H9 (cell line): Measurements from ENCODE around the gene BIRC6. TPM values are rescaled to one million over a fixed set of nuclear protein-coding genes. Genes with fewer than 3 reads are reported as not detected.

Experiments
- DNase-seq: peaks from one replicate; pipeline ENCODE4 v3.0.0-alpha.2; 2017
- H2AFZ ChIP-seq: one replicate; pipeline ENCODE4 v1.6.1; 2013; ENCODE audit warnings: mild to moderate bottlenecking, low read length, control low read depth, moderate library complexity
- H2AK5ac ChIP-seq: 2 replicates; pipeline ENCODE4 v1.6.1; 2013; ENCODE audit warnings: low read length, control low read depth, mixed read lengths; ENCODE audit not compliant: insufficient read length
- H2BK120ac ChIP-seq: one replicate; pipeline ENCODE4 v1.6.1; 2013; ENCODE audit warnings: low read depth, mild to moderate bottlenecking, low read length, control low read depth, inconsistent platforms; ENCODE audit not compliant: poor library complexity, severe bottlenecking
- H2BK12ac ChIP-seq: 2 replicates; pipeline ENCODE4 v1.6.1; 2013; ENCODE audit warnings: low read length, control low read depth, mixed read lengths, low read depth; ENCODE audit not compliant: insufficient read length
- H2BK15ac ChIP-seq: 2 replicates; pipeline ENCODE4 v1.6.1; 2013; ENCODE audit warnings: low read depth, low read length, control low read depth
- H2BK20ac ChIP-seq: one replicate; pipeline ENCODE4 v1.6.1; 2013; ENCODE audit warnings: low read depth, mild to moderate bottlenecking, low read length, control low read depth, inconsistent platforms; ENCODE audit not compliant: poor library complexity, severe bottlenecking
- H2BK5ac ChIP-seq: 2 replicates; pipeline ENCODE4 v1.6.1; 2013; ENCODE audit warnings: low read length, control low read depth, mixed read lengths; ENCODE audit not compliant: insufficient read length
- H3K14ac ChIP-seq: 2 replicates; pipeline ENCODE4 v1.6.1; 2013; ENCODE audit warnings: low read length, control low read depth; ENCODE audit not compliant: insufficient read depth
- H3K18ac ChIP-seq: 2 replicates; pipeline ENCODE4 v1.6.1; 2013; ENCODE audit warnings: low read depth, mild to moderate bottlenecking, mixed read lengths, low read length, control low read depth; ENCODE audit not compliant: insufficient read length
- H3K23ac ChIP-seq: 2 replicates; pipeline ENCODE4 v1.6.1; 2013; ENCODE audit warnings: low read length, control low read depth, mixed read lengths, low read depth; ENCODE audit not compliant: insufficient read length
- H3K23me2 ChIP-seq: 2 replicates; pipeline ENCODE4 v1.6.1; 2013; ENCODE audit warnings: low read depth, mild to moderate bottlenecking, mixed read lengths, low read length, control low read depth; ENCODE audit not compliant: insufficient read length, poor library complexity, severe bottlenecking
- H3K27ac ChIP-seq: 2 replicates; pipeline ENCODE4 v1.5.1; 2013; ENCODE audit warnings: low read length, control low read depth, mixed read lengths, low read depth; ENCODE audit not compliant: insufficient read length
- H3K27me3 ChIP-seq: 2 replicates; pipeline ENCODE4 v1.6.1; 2013; ENCODE audit warnings: low read length, control low read depth, inconsistent platforms; ENCODE audit not compliant: insufficient read depth
- H3K4ac ChIP-seq: 2 replicates; pipeline ENCODE4 v1.6.1; 2013; ENCODE audit warnings: low read depth, mild to moderate bottlenecking, control low read depth, inconsistent platforms, low read length, moderate library complexity
- H3K4me1 ChIP-seq: 2 replicates; pipeline ENCODE4 v1.6.1; 2013; ENCODE audit warnings: low read length, control low read depth, inconsistent platforms; ENCODE audit not compliant: insufficient read depth
- H3K4me2 ChIP-seq: 2 replicates; pipeline ENCODE4 v1.6.1; 2013; ENCODE audit warnings: low read length, control low read depth, mixed read lengths; ENCODE audit not compliant: insufficient read length, insufficient read depth
- H3K56ac ChIP-seq: 2 replicates; pipeline ENCODE4 v1.6.1; 2013; ENCODE audit warnings: low read depth, mild to moderate bottlenecking, mixed read lengths, low read length, control low read depth; ENCODE audit not compliant: insufficient read length
- H3K79me1 ChIP-seq: 2 replicates; pipeline ENCODE4 v1.6.1; 2013; ENCODE audit warnings: low read depth, mild to moderate bottlenecking, moderate library complexity, low read length, control low read depth, inconsistent platforms; ENCODE audit not compliant: insufficient read depth, poor library complexity, severe bottlenecking
- H3K79me2 ChIP-seq: 2 replicates; pipeline ENCODE4 v1.6.1; 2013; ENCODE audit warnings: low read length, control low read depth, inconsistent platforms; ENCODE audit not compliant: insufficient read depth
- H3K9ac ChIP-seq: 2 replicates; pipeline ENCODE4 v1.6.1; 2013; ENCODE audit warnings: low read length, control low read depth, mixed read lengths; ENCODE audit not compliant: insufficient read length; ENCODE audit errors: extremely low read depth
- H3K9me3 ChIP-seq: one replicate; pipeline ENCODE4 v1.6.1; 2013; ENCODE audit warnings: low read depth, low read length, inconsistent platforms; ENCODE audit not compliant: control insufficient read depth
- H3T11ph ChIP-seq: one replicate; pipeline ENCODE4 v1.6.1; 2013; ENCODE audit warnings: mild to moderate bottlenecking, low read length, control low read depth, inconsistent platforms
- H4K20me1 ChIP-seq: one replicate; pipeline ENCODE4 v1.6.1; 2013; ENCODE audit not compliant: control insufficient read depth, insufficient read length, insufficient read depth
- H4K5ac ChIP-seq: 2 replicates; pipeline ENCODE4 v1.6.1; 2013; ENCODE audit warnings: low read depth, mild to moderate bottlenecking, mixed read lengths, low read length, control low read depth; ENCODE audit not compliant: insufficient read length
- H4K8ac ChIP-seq: replicated peaks from 2 replicates; pipeline ENCODE4 v1.6.1; 2013; ENCODE audit warnings: low read length, control low read depth, mixed read lengths, low read depth; ENCODE audit not compliant: insufficient read length
- H4K91ac ChIP-seq: 2 replicates; pipeline ENCODE4 v1.6.1; 2013; ENCODE audit warnings: low read depth, mild to moderate bottlenecking, moderate library complexity, mixed read lengths, low read length, control low read depth; ENCODE audit not compliant: insufficient read length
- H3K27ac Mint-ChIP-seq, 3 experiments: 2 replicates in 2 of 3; 3 replicates in 1 of 3; pipeline ENCODE4 v1.8.0; 2020 to 2021; ENCODE audit warnings: mixed read lengths in 3 of 3, mild to moderate bottlenecking in 1 of 3, moderate library complexity in 1 of 3
- H3K27me3 Mint-ChIP-seq: 2 replicates; pipeline ENCODE4 v1.8.0; 2021; ENCODE audit warnings: low read depth, mild to moderate bottlenecking, moderate library complexity, mixed read lengths
- H3K36me3 Mint-ChIP-seq, 3 experiments: 2 replicates in 2 of 3; 3 replicates in 1 of 3; pipeline ENCODE4 v1.8.0; 2020 to 2021; ENCODE audit warnings: low read depth in 3 of 3, mixed read lengths in 3 of 3; ENCODE audit not compliant: insufficient read depth in 1 of 3
- H3K4me1 Mint-ChIP-seq, 2 experiments: 2 replicates each; pipeline ENCODE4 v1.8.0; 2020; ENCODE audit warnings: mixed read lengths in 2 of 2
- H3K4me3 Mint-ChIP-seq, 2 experiments: 2 replicates in 1 of 2; 3 replicates in 1 of 2; pipeline ENCODE4 v1.8.0; 2020 to 2021; ENCODE audit warnings: mild to moderate bottlenecking in 2 of 2, mixed read lengths in 2 of 2, moderate library complexity in 1 of 2
- H3K9me3 Mint-ChIP-seq, 2 experiments: 2 replicates in 1 of 2; 3 replicates in 1 of 2; pipeline ENCODE4 v1.8.0; 2020; ENCODE audit warnings: mild to moderate bottlenecking in 2 of 2, mixed read lengths in 2 of 2, moderate library complexity in 1 of 2
- CTCF ChIP-seq: fragments of 200-600 bp; sonication (generic); conservative IDR thresholded peaks from 3 replicates; pipeline ENCODE4 v1.8.0; 2021; ENCODE audit warnings: antibody characterized with exemption, mild to moderate bottlenecking
- WGBS: extraction: QIAGEN DNeasy Blood & Tissue Kit; methylation state at CpG from one replicate; pipeline ENCODE4 v1.1.7; 2013; ENCODE audit warnings: missing lambda C conversion rate, low lambda C conversion rate, mixed read lengths; ENCODE audit not compliant: insufficient read length; ENCODE audit errors: extremely low coverage; 5-methylcytosine and 5-hydroxymethylcytosine counted together
- total RNA-seq: library from RNA; stranded (reverse); gene quantifications from 2 replicates; pipeline ENCODE4 v1.2.1, GENCODE V29; 2021

The BIRC6 gene
- total RNA-seq, 1 experiment from 2014 or later: 78.8 TPM

GRCh38 chr2:32652555-32653209 is 295.9 kb downstream of the BIRC6 start:
- H3T11ph ChIP-seq: no peak overlapping the region
- no peak overlapping the region for H4K5ac ChIP-seq
- H3K9ac ChIP-seq: no peak overlapping the region
- no peaks in the 10 kb centered on the region for H3K4me1 Mint-ChIP-seq
- no peak overlapping the region for H2AK5ac ChIP-seq
- H3K79me1 ChIP-seq: no peaks in the 10 kb centered on the region
- no peaks in the 10 kb centered on the region for H3K23me2 ChIP-seq
- no peak overlapping the region for H2AFZ ChIP-seq
- no peaks in the 10 kb centered on the region for H3K4me1 ChIP-seq
- no peak overlapping the region for H4K91ac ChIP-seq
- no peak overlapping the region for H2BK5ac ChIP-seq
- no peak overlapping the region for H3K4me3 Mint-ChIP-seq
- H3K4me2 ChIP-seq: no peak overlapping the region
- H3K27me3 Mint-ChIP-seq: no peaks in the 10 kb centered on the region
- no peaks in the 10 kb centered on the region for H3K27me3 ChIP-seq
- no peak for TF ChIP-seq CTCF
- H3K14ac ChIP-seq: no peak overlapping the region
- H3K9me3 ChIP-seq: no peaks in the 10 kb centered on the region
- no peak overlapping the region for H3K27ac ChIP-seq
- H3K18ac ChIP-seq: no peak overlapping the region
- H4K20me1 ChIP-seq: no peaks in the 10 kb centered on the region
- H3K23ac ChIP-seq: no peak overlapping the region
- peaks cover 2 to 26% (median 7%) of the 10 kb centered on the region in 3 experiments; a peak in 4 of 7 replicates for H3K36me3 Mint-ChIP-seq
- WGBS: no CpG with 5 or more reads among the region's 7 CpGs
- H2BK20ac ChIP-seq: no peak overlapping the region
- H4K8ac ChIP-seq: no peak overlapping the region
- H3K9me3 Mint-ChIP-seq: no peaks in the 10 kb centered on the region
- H3K4ac ChIP-seq: no peak overlapping the region
- H3K27ac Mint-ChIP-seq: no peak overlapping the region
- H3K56ac ChIP-seq: no peak overlapping the region
- DNase-seq: no peak
- no peak overlapping the region for H2BK15ac ChIP-seq
- no peak overlapping the region for H2BK12ac ChIP-seq
- H2BK120ac ChIP-seq: no peak overlapping the region
- H3K79me2 ChIP-seq: no peaks in the 10 kb centered on the region
